ENCODE data around the gene ROCK2. TPM values are rescaled to one million over a fixed set of nuclear protein-coding genes. Genes with fewer than 3 reads are reported as not detected.

Gene ROCK2
- total and polyA plus RNA-seq, 2 donors (not counting 1 experiment from before 2014, with no cell fraction given): 2.3 to 30.2 TPM

GRCh38 chr2:11208083-11208482, 136.4 kb downstream of the ROCK2 start:
- Histone ChIP-seq H3K9me3 (ENCODE audit: control extremely low read depth in 1 of 3, control insufficient read depth in 2 of 3, insufficient read depth in 1 of 3, low read length in 2 of 3) (no peaks in the 10 kb centered on the region), H3K9ac (ENCODE audit: low read length) (no peak overlapping the region), H2AFZ (ENCODE audit: insufficient read depth, low read depth, low read length, poor library complexity, severe bottlenecking) (no peak overlapping the region), H3K79me2 (ENCODE audit: control insufficient read depth, insufficient read depth, low read length) (no peaks in the 10 kb centered on the region), H3K27me3 (replicated peaks in 1 of 4; ENCODE audit: control extremely low read depth in 1 of 4, control insufficient read depth in 3 of 4, insufficient read depth in 4 of 4, low read length in 3 of 4) (no peaks in the 10 kb centered on the region), H3K4me1 (ENCODE audit: control insufficient read depth in 2 of 2, insufficient read depth in 2 of 2, low read length in 2 of 2) (no peaks in the 10 kb centered on the region), H3K4me3 (ENCODE audit: control extremely low read depth in 1 of 5, extremely low read depth in 1 of 5, insufficient read depth in 1 of 5, low read depth in 2 of 5, low read length in 4 of 5) (no peak overlapping the region), H3K4me2 (replicated peaks; ENCODE audit: low read depth, low read length, poor library complexity, severe bottlenecking) (no peak overlapping the region), H4K20me1 (ENCODE audit: control insufficient read depth, insufficient read depth, low read length, poor library complexity, severe bottlenecking) (no peaks in the 10 kb centered on the region), H3K36me3 (replicated peaks in 1 of 2; ENCODE audit: control extremely low read depth in 1 of 2, control insufficient read depth in 1 of 2, extremely low read depth in 1 of 2, insufficient read depth in 2 of 2, low read length in 1 of 2) (peaks cover 3 to 17% of the 10 kb centered on the region in 2 experiments), H3K27ac (ENCODE audit: low read length in 2 of 2) (no peak overlapping the region)
- TF ChIP-seq EZH2 (IDR thresholded peaks at IDR 0.05; ENCODE audit: borderline replicate concordance, insufficient read depth, low read depth, low read length, poor library complexity, severe bottlenecking): no peak
- POLR2A ChIA-PET: no interaction called here
- DNase-seq: no peak
- H3K4me3 Mint-ChIP-seq: no peak overlapping the region
- CTCF ChIA-PET: no interaction called here
- peaks cover 6% of the 10 kb centered on the region for H3K4me1 Mint-ChIP-seq
- H3K9me3 Mint-ChIP-seq (ENCODE audit: insufficient read depth): no peaks in the 10 kb centered on the region
- no peak for ATAC-seq (ENCODE audit: low read depth)
- no peaks in the 10 kb centered on the region for H3K27me3 Mint-ChIP-seq
- H3K27ac Mint-ChIP-seq: no peak overlapping the region
- intact Hi-C loops (cut with micrococcal nuclease): no loop called here

GRCh38 chr2:11203480-11203879, 141.0 kb downstream of the ROCK2 start:
- H3K9ac ChIP-seq (ENCODE audit: low read length): no peak overlapping the region
- no peaks in the 10 kb centered on the region for H3K4me1 ChIP-seq (ENCODE audit: control insufficient read depth in 2 of 2, insufficient read depth in 2 of 2, low read length in 2 of 2)
- Mint-ChIP-seq H3K4me3 (no peak overlapping the region), H3K4me1 (peaks cover 6% of the 10 kb centered on the region), H3K27ac (no peak overlapping the region), H3K27me3 (no peaks in the 10 kb centered on the region), H3K9me3 (ENCODE audit: insufficient read depth) (no peaks in the 10 kb centered on the region)
- POLR2A ChIA-PET: no interaction called here
- ATAC-seq (ENCODE audit: low read depth) (no peak), DNase-seq (no peak)
- no peak overlapping the region for H3K27ac ChIP-seq (ENCODE audit: low read length in 2 of 2)
- H3K4me3 ChIP-seq (ENCODE audit: control extremely low read depth in 1 of 5, extremely low read depth in 1 of 5, insufficient read depth in 1 of 5, low read depth in 2 of 5, low read length in 4 of 5): no peak overlapping the region
- H3K27me3 ChIP-seq (replicated peaks in 1 of 4; ENCODE audit: control extremely low read depth in 1 of 4, control insufficient read depth in 3 of 4, insufficient read depth in 4 of 4, low read length in 3 of 4): no peaks in the 10 kb centered on the region
- H3K9me3 ChIP-seq (ENCODE audit: control extremely low read depth in 1 of 3, control insufficient read depth in 2 of 3, insufficient read depth in 1 of 3, low read length in 2 of 3): no peaks in the 10 kb centered on the region
- no peaks in the 10 kb centered on the region for H4K20me1 ChIP-seq (ENCODE audit: control insufficient read depth, insufficient read depth, low read length, poor library complexity, severe bottlenecking)
- no peak overlapping the region for H3K4me2 ChIP-seq (replicated peaks; ENCODE audit: low read depth, low read length, poor library complexity, severe bottlenecking)
- CTCF ChIA-PET: interaction anchor here (1.3 to 1.8 kb wide), 2 partner anchors 10 to 71 kb away, joined by 3 to 6 read pairs; a partner anchor contains a TSS
- no peaks in the 10 kb centered on the region for H3K79me2 ChIP-seq (ENCODE audit: control insufficient read depth, insufficient read depth, low read length)
- no CpG with 5 or more reads among the region's 3 CpGs for WGBS (ENCODE audit: insufficient coverage)
- H3K36me3 ChIP-seq (replicated peaks in 1 of 2; ENCODE audit: control extremely low read depth in 1 of 2, control insufficient read depth in 1 of 2, extremely low read depth in 1 of 2, insufficient read depth in 2 of 2, low read length in 1 of 2): peaks cover 8 to 11% of the 10 kb centered on the region in 2 experiments
- TF ChIP-seq EZH2 (IDR thresholded peaks at IDR 0.05; ENCODE audit: borderline replicate concordance, insufficient read depth, low read depth, low read length, poor library complexity, severe bottlenecking): no peak
- TF ChIP-seq, protein P1, sequence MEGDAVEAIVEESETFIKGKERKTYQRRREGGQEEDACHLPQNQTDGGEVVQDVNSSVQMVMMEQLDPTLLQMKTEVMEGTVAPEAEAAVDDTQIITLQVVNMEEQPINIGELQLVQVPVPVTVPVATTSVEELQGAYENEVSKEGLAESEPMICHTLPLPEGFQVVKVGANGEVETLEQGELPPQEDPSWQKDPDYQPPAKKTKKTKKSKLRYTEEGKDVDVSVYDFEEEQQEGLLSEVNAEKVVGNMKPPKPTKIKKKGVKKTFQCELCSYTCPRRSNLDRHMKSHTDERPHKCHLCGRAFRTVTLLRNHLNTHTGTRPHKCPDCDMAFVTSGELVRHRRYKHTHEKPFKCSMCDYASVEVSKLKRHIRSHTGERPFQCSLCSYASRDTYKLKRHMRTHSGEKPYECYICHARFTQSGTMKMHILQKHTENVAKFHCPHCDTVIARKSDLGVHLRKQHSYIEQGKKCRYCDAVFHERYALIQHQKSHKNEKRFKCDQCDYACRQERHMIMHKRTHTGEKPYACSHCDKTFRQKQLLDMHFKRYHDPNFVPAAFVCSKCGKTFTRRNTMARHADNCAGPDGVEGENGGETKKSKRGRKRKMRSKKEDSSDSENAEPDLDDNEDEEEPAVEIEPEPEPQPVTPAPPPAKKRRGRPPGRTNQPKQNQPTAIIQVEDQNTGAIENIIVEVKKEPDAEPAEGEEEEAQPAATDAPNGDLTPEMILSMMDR (IDR thresholded peaks at IDR 0.05): no peak
- intact Hi-C loops (cut with micrococcal nuclease): loop anchor here (5.0 kb wide), 1 partner anchor 41 kb away; no protein-coding TSS in a partner anchor
- H2AFZ ChIP-seq (ENCODE audit: insufficient read depth, low read depth, low read length, poor library complexity, severe bottlenecking): no peak overlapping the region
